ENCODE measurements around the gene NDUFS7. TPM values are rescaled to one million over a fixed set of nuclear protein-coding genes. Genes with fewer than 3 reads are reported as not detected.

The NDUFS7 gene
- total RNA-seq, 1 donor from 2014 or later, result 15.4 TPM

- Histone ChIP-seq H2AFZ (replicated peaks) (no peak overlapping the region), H3F3A (ENCODE audit: low read depth) (peaks cover 24% of the 10 kb centered on the region), H3K36me3 (no peaks in the 10 kb centered on the region), H3K79me2 (ENCODE audit: low read depth) (peaks cover 90% of the 10 kb centered on the region), H3K4me2 (peak overlapping the region; percentile 26), H3K4me1 (peaks cover 9% of the 10 kb centered on the region), H3K27ac (no peak overlapping the region), H3K27me3 (no peaks in the 10 kb centered on the region), H4K20me1 (ENCODE audit: low read depth) (peaks cover 94% of the 10 kb centered on the region), H3K4me3 (no peak overlapping the region), H3K9me3 (ENCODE audit: low read depth) (no peaks in the 10 kb centered on the region), H3K9ac (no peak overlapping the region)
- no peak for DNase-seq (ENCODE audit: low spot score)
- H3K27ac Mint-ChIP-seq, result peak overlapping the region; percentile 74
- H3K27me3 Mint-ChIP-seq (ENCODE audit: insufficient read depth, low read depth), result peaks cover 2% of the 10 kb centered on the region
- peaks cover 20% of the 10 kb centered on the region for H3K36me3 Mint-ChIP-seq
- TF ChIP-seq EZH2 (IDR thresholded peaks at IDR 0.05), result no peak
- no peak for TF ChIP-seq EZH2phosphoT487 (IDR thresholded peaks at IDR 0.05)
- TF ChIP-seq CTCF (IDR thresholded peaks at IDR 0.05), result no peak
- H3K4me1 Mint-ChIP-seq, result peaks cover 36% of the 10 kb centered on the region
- H3K4me3 Mint-ChIP-seq, result peak overlapping the region; percentile 79
- no peaks in the 10 kb centered on the region for H3K9me3 Mint-ChIP-seq
Observed at GRCh38 chr19:1416014-1416841, 32.5 kb downstream of the NDUFS7 start.

DNA sequence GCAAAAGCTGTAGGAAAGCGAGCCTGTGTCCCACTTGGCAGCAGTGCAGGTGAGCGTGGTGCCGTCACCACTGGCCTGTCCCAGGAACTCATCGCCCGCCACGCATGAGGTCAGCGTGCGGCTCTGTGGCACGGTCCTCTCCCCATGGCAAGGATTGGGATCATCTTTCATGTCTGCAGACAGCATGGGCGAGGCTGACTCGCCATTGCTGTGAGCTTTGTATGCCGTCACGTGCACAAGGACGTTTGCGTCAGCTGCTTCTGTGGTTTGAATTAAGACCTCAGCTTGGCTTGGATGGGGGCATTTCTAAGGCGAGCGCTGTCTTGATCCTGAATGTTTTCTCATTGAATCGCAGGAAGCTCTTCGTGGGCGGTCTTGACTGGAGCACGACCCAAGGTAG, 33.4 kb downstream of the NDUFS7 start:
- H3K9ac ChIP-seq, result no peak overlapping the region
- peaks cover 94% of the 10 kb centered on the region for H4K20me1 ChIP-seq (ENCODE audit: low read depth)
- Mint-ChIP-seq H3K27me3 (ENCODE audit: insufficient read depth, low read depth) (peaks cover 2% of the 10 kb centered on the region), H3K27ac (no peak overlapping the region), H3K4me1 (peaks cover 33% of the 10 kb centered on the region), H3K9me3 (no peaks in the 10 kb centered on the region), H3K4me3 (no peak overlapping the region), H3K36me3 (peaks cover 20% of the 10 kb centered on the region)
- no peaks in the 10 kb centered on the region for H3K36me3 ChIP-seq
- TF ChIP-seq EZH2phosphoT487 (IDR thresholded peaks at IDR 0.05), result no peak
- no peak for TF ChIP-seq CTCF (IDR thresholded peaks at IDR 0.05)
- TF ChIP-seq EZH2 (IDR thresholded peaks at IDR 0.05), result no peak
- DNase-seq (ENCODE audit: low spot score), result no peak
- no peak overlapping the region for H2AFZ ChIP-seq (replicated peaks)
- H3F3A ChIP-seq (ENCODE audit: low read depth), result peaks cover 24% of the 10 kb centered on the region
- no peaks in the 10 kb centered on the region for H3K27me3 ChIP-seq
- H3K4me3 ChIP-seq, result no peak overlapping the region
- no peak overlapping the region for H3K27ac ChIP-seq
- no peak overlapping the region for H3K4me2 ChIP-seq
- H3K9me3 ChIP-seq (ENCODE audit: low read depth), result no peaks in the 10 kb centered on the region
- H3K4me1 ChIP-seq, result peaks cover 9% of the 10 kb centered on the region
- H3K79me2 ChIP-seq (ENCODE audit: low read depth), result peaks cover 89% of the 10 kb centered on the region

- DNase-seq (ENCODE audit: low spot score), result no peak
- Histone ChIP-seq H3K4me3 (no peak overlapping the region), H3K9me3 (ENCODE audit: low read depth) (no peaks in the 10 kb centered on the region), H2AFZ (replicated peaks) (no peak overlapping the region), H3K27ac (no peak overlapping the region), H3K4me2 (no peak overlapping the region), H3K36me3 (no peaks in the 10 kb centered on the region), H3F3A (ENCODE audit: low read depth) (peaks cover 22% of the 10 kb centered on the region), H4K20me1 (ENCODE audit: low read depth) (peaks cover 94% of the 10 kb centered on the region), H3K27me3 (no peaks in the 10 kb centered on the region), H3K4me1 (peaks cover 9% of the 10 kb centered on the region), H3K9ac (no peak overlapping the region), H3K79me2 (ENCODE audit: low read depth) (peaks cover 89% of the 10 kb centered on the region)
- TF ChIP-seq EZH2 (IDR thresholded peaks at IDR 0.05) (no peak), EZH2phosphoT487 (IDR thresholded peaks at IDR 0.05) (no peak), CTCF (IDR thresholded peaks at IDR 0.05) (no peak)
- H3K36me3 Mint-ChIP-seq, result peaks cover 26% of the 10 kb centered on the region
- no peak overlapping the region for H3K27ac Mint-ChIP-seq
- no peaks in the 10 kb centered on the region for H3K9me3 Mint-ChIP-seq
- peak overlapping the region; percentile 65 for H3K4me3 Mint-ChIP-seq
- peaks cover 40% of the 10 kb centered on the region for H3K4me1 Mint-ChIP-seq
- H3K27me3 Mint-ChIP-seq (ENCODE audit: insufficient read depth, low read depth), result peaks cover 2% of the 10 kb centered on the region
Observed at GRCh38 chr19:1417681-1418495, 34.2 kb downstream of the NDUFS7 start.

Measured in neural progenitor cell (in vitro differentiated cells).